ENCODE data around the gene TLCD4. TPM values are rescaled to one million over a fixed set of nuclear protein-coding genes. Genes with fewer than 3 reads are reported as not detected.
A peak's percentile ranks its signal among the peaks of the same experiment; 100 is the strongest.

TLCD4 gene
- total RNA-seq, 1 experiment from 2014 or later, result not detected

DNA sequence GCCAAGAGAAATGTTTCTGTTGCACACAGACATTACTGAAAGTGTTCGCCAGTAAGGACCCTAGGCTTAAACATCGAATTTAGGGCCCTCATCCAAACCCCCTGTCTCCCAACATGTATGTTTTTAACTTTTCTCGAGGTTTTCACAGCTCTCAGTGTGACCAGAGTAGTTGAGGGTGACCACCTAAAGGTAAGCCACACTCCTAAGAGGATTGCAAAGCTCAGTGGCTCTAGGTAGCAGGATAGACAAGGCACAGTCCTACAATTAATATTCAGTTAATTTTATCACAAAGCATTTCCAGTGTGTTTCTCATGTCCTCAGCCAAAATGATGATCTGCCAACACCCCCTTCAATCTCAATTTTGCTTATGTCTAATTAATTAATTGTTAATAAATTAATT is 43.7 kb upstream of the TLCD4 start:
- Histone ChIP-seq H3K27ac (ENCODE audit: low read length) (peak overlapping the region; percentile 42; the same call in 1 of the 2 replicates), H3K9me3 (ENCODE audit: low read length) (no peaks in the 10 kb centered on the region), H3K9me2 (replicated peaks; ENCODE audit: insufficient read depth, low read length) (no peaks in the 10 kb centered on the region), H3K4me3 (ENCODE audit: low read length) (peak overlapping the region; percentile 77), H3K27me3 (ENCODE audit: low read length) (no peaks in the 10 kb centered on the region), H3K36me3 (ENCODE audit: insufficient read depth, low read length) (no peaks in the 10 kb centered on the region), H3K4me2 (ENCODE audit: low read depth, low read length, poor library complexity, severe bottlenecking) (peak overlapping the region; percentile 87), H3K9ac (ENCODE audit: low read length) (peak overlapping the region; percentile 78), H4K20me1 (ENCODE audit: insufficient read depth, low read depth, low read length) (no peaks in the 10 kb centered on the region), H2AFZ (ENCODE audit: low read length) (peak overlapping the region; percentile 79), H3K4me1 (ENCODE audit: low read length) (peaks cover 16% of the 10 kb centered on the region), H3K79me2 (ENCODE audit: low read length) (peaks cover 13% of the 10 kb centered on the region)
- DNase-seq, result no peak

DNA sequence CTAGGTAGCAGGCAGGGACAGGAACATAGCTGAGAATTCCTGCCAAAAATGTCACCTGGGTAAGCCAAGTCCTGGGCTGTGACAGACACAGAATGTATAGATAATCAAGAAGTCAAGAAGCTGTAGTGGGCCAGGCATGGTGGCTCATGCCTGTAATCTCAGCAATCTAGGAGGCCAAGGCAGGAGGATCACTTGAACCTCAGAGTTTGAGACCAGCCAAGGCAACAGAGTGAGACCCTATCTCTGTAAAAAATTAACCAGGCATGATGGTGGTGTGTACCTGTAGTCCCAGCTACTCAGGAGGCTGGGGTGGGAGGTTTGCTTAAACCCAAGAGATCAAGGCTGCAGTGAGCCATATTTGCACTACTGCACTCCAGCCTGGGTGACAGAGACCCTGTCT is 41.1 kb upstream of the TLCD4 start:
- no peak for DNase-seq
- H3K4me1 ChIP-seq (ENCODE audit: low read length), result peaks cover 16% of the 10 kb centered on the region
- no peaks in the 10 kb centered on the region for H3K27me3 ChIP-seq (ENCODE audit: low read length)
- no peaks in the 10 kb centered on the region for H3K36me3 ChIP-seq (ENCODE audit: insufficient read depth, low read length)
- no peak overlapping the region for H3K9ac ChIP-seq (ENCODE audit: low read length)
- no peak overlapping the region for H3K27ac ChIP-seq (ENCODE audit: low read length)
- H3K79me2 ChIP-seq (ENCODE audit: low read length), result peaks cover 13% of the 10 kb centered on the region
- no peaks in the 10 kb centered on the region for H3K9me3 ChIP-seq (ENCODE audit: low read length)
- H2AFZ ChIP-seq (ENCODE audit: low read length), result no peak overlapping the region
- H3K4me3 ChIP-seq (ENCODE audit: low read length), result no peak overlapping the region
- no peak overlapping the region for H3K4me2 ChIP-seq (ENCODE audit: low read depth, low read length, poor library complexity, severe bottlenecking)
- no peaks in the 10 kb centered on the region for H4K20me1 ChIP-seq (ENCODE audit: insufficient read depth, low read depth, low read length)
- no peaks in the 10 kb centered on the region for H3K9me2 ChIP-seq (replicated peaks; ENCODE audit: insufficient read depth, low read length)

DNA sequence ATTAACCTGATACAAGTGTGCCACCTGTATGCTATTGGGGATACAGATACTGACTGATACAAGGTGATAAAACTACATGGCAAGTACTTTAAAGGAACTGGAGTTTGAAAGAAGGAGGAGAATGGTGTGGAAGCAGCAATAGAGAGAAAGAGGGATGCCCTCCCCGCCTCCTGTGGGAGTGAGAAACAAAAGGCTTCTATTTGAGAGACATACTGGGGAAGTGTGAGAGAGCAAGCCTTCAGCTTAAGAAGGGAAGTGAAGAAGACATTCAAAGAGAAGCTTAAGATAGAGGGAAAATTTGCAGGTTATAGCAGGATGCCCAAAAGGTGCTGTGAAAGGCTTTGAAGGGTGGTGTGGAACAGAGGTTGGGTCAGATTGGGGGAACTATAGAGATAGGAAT is 36.7 kb upstream of the TLCD4 start:
- H3K27me3 ChIP-seq (ENCODE audit: low read length), result no peaks in the 10 kb centered on the region
- no peaks in the 10 kb centered on the region for H3K9me2 ChIP-seq (replicated peaks; ENCODE audit: insufficient read depth, low read length)
- no peaks in the 10 kb centered on the region for H3K4me1 ChIP-seq (ENCODE audit: low read length)
- DNase-seq, result no peak
- H3K27ac ChIP-seq (ENCODE audit: low read length), result no peak overlapping the region
- H4K20me1 ChIP-seq (ENCODE audit: insufficient read depth, low read depth, low read length), result no peaks in the 10 kb centered on the region
- H3K9ac ChIP-seq (ENCODE audit: low read length), result no peak overlapping the region
- H3K4me2 ChIP-seq (ENCODE audit: low read depth, low read length, poor library complexity, severe bottlenecking), result no peak overlapping the region
- H3K4me3 ChIP-seq (ENCODE audit: low read length), result no peak overlapping the region
- H3K36me3 ChIP-seq (ENCODE audit: insufficient read depth, low read length), result no peaks in the 10 kb centered on the region
- H3K9me3 ChIP-seq (ENCODE audit: low read length), result no peaks in the 10 kb centered on the region
- H3K79me2 ChIP-seq (ENCODE audit: low read length), result no peaks in the 10 kb centered on the region
- no peak overlapping the region for H2AFZ ChIP-seq (ENCODE audit: low read length)

DNA sequence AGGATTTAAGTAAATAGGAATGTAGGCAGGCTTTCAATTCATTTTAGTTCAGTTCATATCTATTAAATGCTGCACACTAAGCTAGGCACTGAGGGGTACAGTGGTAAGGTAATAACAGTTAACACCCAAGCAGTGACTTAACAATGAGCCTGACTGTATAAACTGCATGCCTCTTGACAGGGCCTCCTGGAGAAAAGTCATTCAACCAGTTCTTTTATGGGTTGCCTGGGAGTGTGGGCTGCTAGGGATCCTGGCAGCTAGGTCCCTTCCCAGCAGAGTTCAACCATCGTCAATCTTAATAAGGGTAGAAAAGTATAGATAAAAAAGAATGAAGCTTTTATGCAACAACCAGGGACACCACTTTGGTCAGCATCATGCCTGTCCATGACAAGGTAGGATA is 36.3 kb upstream of the TLCD4 start:
- Histone ChIP-seq H3K27ac (ENCODE audit: low read length) (no peak overlapping the region), H3K79me2 (ENCODE audit: low read length) (no peaks in the 10 kb centered on the region), H3K36me3 (ENCODE audit: insufficient read depth, low read length) (no peaks in the 10 kb centered on the region), H3K4me1 (ENCODE audit: low read length) (no peaks in the 10 kb centered on the region), H3K27me3 (ENCODE audit: low read length) (no peaks in the 10 kb centered on the region), H3K9me3 (ENCODE audit: low read length) (no peaks in the 10 kb centered on the region), H3K4me3 (ENCODE audit: low read length) (no peak overlapping the region), H4K20me1 (ENCODE audit: insufficient read depth, low read depth, low read length) (no peaks in the 10 kb centered on the region), H3K4me2 (ENCODE audit: low read depth, low read length, poor library complexity, severe bottlenecking) (no peak overlapping the region), H2AFZ (ENCODE audit: low read length) (no peak overlapping the region), H3K9me2 (replicated peaks; ENCODE audit: insufficient read depth, low read length) (no peaks in the 10 kb centered on the region), H3K9ac (ENCODE audit: low read length) (no peak overlapping the region)
- no peak for DNase-seq

DNA sequence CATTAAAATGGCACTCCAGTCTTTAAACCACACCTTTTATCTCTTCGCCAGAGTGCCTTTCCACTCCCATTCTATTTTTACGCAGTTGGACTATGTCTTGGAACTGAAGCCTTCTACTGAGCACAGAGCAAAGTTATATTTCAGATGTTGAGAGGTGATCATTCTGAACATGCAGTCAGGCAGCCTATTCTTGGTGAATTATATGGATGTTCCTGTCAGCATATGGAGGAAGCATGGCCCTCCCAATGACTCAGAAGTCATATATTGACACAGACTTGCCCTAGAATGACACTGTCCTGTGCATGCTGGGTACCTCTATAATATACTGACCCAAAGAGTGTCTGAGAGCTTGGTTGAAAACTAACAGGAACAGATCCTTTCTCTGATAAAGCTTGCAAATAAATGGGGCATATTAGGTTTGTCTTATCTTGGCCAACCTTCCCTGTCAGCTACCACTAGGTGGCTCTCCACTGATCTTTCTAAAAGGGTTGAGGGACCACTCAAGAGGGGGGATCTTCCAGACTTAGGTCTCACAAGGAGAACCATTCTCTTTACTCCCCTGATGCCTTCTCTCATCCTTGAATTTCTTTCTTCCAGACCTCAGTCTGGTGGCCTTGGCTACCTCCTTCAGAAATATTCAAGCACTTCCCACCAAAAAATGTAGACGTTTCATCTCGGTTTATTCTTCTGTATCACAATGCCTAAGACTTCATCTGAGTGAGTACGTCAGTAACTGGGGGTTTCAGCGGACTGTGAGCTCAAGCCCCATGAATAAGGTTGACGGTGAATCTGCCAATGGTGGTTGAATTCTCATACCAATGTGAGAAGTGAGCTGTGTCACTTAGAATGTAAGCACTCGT is 32.6 kb upstream of the TLCD4 start:
- Histone ChIP-seq H3K4me3 (ENCODE audit: low read length) (no peak overlapping the region), H3K4me2 (ENCODE audit: low read depth, low read length, poor library complexity, severe bottlenecking) (no peak overlapping the region), H3K4me1 (ENCODE audit: low read length) (no peaks in the 10 kb centered on the region), H4K20me1 (ENCODE audit: insufficient read depth, low read depth, low read length) (no peaks in the 10 kb centered on the region), H3K27me3 (ENCODE audit: low read length) (no peaks in the 10 kb centered on the region), H3K27ac (ENCODE audit: low read length) (no peak overlapping the region), H3K9me2 (replicated peaks; ENCODE audit: insufficient read depth, low read length) (no peaks in the 10 kb centered on the region), H3K36me3 (ENCODE audit: insufficient read depth, low read length) (no peaks in the 10 kb centered on the region), H3K9ac (ENCODE audit: low read length) (no peak overlapping the region), H2AFZ (ENCODE audit: low read length) (no peak overlapping the region), H3K79me2 (ENCODE audit: low read length) (no peaks in the 10 kb centered on the region), H3K9me3 (ENCODE audit: low read length) (no peaks in the 10 kb centered on the region)
- DNase-seq, result peak; percentile 71

DNA sequence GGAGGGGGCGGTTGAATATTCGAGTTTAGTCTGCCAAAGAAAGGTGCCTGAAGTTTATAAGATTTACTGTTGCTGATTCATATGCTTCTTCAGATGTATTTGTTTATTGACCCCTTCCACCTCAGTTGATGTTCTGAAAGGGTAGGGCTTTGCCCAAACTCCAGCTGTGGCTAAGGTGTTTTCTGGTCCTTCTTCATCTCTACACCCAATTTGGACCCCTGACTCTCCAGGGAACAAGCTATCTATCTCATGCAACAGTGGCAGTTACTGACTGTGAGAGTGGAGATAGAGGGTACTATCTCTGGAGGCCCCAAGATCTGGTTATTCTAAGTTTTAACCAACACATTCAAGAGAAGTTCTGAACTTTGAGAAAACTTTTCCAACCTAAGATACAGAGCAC is 31.8 kb upstream of the TLCD4 start:
- H3K9ac ChIP-seq (ENCODE audit: low read length), result no peak overlapping the region
- H2AFZ ChIP-seq (ENCODE audit: low read length), result no peak overlapping the region

DNA sequence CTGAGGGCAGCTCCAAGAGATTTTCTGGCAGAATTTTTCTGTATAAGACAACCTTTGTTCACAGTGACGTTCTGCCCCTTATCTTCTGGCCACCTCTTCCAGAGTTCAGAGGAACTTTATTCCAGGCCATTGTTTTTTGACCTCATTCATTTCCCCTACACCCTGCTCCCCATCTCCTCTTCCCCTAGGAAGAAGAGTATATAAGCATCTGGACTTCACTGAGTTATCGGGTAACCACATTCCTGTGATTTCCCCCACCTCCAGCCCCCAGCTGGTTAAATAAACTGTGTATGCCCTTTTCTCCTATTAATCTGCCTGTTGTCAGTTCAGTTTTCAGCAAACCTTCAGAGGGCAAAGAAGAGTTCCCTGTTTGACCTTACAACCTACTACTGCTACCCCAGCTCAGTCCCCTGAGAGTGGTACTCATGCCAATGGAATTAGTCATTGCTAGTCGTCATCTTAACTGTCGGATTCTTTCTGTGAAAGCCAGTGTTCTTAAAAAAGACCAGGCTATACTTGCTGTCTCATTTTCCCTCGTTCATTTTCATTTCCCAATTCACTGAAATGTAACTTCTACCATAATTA is 30.1 kb upstream of the TLCD4 start:
- H3K4me3 ChIP-seq (ENCODE audit: low read length), result no peak overlapping the region
- no peak overlapping the region for H3K9ac ChIP-seq (ENCODE audit: low read length)
- no peak for DNase-seq
- no peak overlapping the region for H3K27ac ChIP-seq (ENCODE audit: low read length)
- H4K20me1 ChIP-seq (ENCODE audit: insufficient read depth, low read depth, low read length), result no peaks in the 10 kb centered on the region
- H3K27me3 ChIP-seq (ENCODE audit: low read length), result no peaks in the 10 kb centered on the region
- H2AFZ ChIP-seq (ENCODE audit: low read length), result no peak overlapping the region
- no peaks in the 10 kb centered on the region for H3K9me2 ChIP-seq (replicated peaks; ENCODE audit: insufficient read depth, low read length)
- no peaks in the 10 kb centered on the region for H3K4me1 ChIP-seq (ENCODE audit: low read length)
- H3K79me2 ChIP-seq (ENCODE audit: low read length), result no peaks in the 10 kb centered on the region
- no peak overlapping the region for H3K4me2 ChIP-seq (ENCODE audit: low read depth, low read length, poor library complexity, severe bottlenecking)
- H3K36me3 ChIP-seq (ENCODE audit: insufficient read depth, low read length), result no peaks in the 10 kb centered on the region
- H3K9me3 ChIP-seq (ENCODE audit: low read length), result no peaks in the 10 kb centered on the region

More for the DNA sequence above, 31.8 kb upstream of the TLCD4 start:
- no peaks in the 10 kb centered on the region for H4K20me1 ChIP-seq (ENCODE audit: insufficient read depth, low read depth, low read length)
- H3K27me3 ChIP-seq (ENCODE audit: low read length), result no peaks in the 10 kb centered on the region
- no peaks in the 10 kb centered on the region for H3K79me2 ChIP-seq (ENCODE audit: low read length)
- DNase-seq, result no peak
- no peaks in the 10 kb centered on the region for H3K4me1 ChIP-seq (ENCODE audit: low read length)
- H3K36me3 ChIP-seq (ENCODE audit: insufficient read depth, low read length), result no peaks in the 10 kb centered on the region
- no peak overlapping the region for H3K4me2 ChIP-seq (ENCODE audit: low read depth, low read length, poor library complexity, severe bottlenecking)
- no peaks in the 10 kb centered on the region for H3K9me2 ChIP-seq (replicated peaks; ENCODE audit: insufficient read depth, low read length)
- H3K4me3 ChIP-seq (ENCODE audit: low read length), result no peak overlapping the region
- no peaks in the 10 kb centered on the region for H3K9me3 ChIP-seq (ENCODE audit: low read length)
- no peak overlapping the region for H3K27ac ChIP-seq (ENCODE audit: low read length)

DNA sequence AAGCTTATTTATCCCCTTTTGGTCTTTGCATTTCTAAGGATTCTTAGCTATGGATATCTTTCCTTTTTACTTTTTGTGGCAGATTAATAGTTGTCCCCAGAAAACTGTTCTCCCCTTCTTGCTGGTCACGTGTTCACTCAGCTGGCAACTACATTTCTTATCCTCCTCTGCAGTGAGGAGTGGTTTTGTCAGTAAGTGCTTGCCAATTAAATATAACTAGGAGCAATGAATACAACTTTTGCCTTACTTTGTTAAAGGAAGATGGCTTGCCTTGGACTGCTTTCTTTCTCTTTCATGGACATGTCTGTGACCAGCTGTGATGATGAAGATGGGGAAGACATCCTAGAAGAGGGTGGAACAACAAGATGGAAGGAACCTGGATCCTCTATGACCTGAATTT is 28.9 kb upstream of the TLCD4 start:
- Histone ChIP-seq H3K9ac (ENCODE audit: low read length) (no peak overlapping the region), H3K27me3 (ENCODE audit: low read length) (no peaks in the 10 kb centered on the region), H4K20me1 (ENCODE audit: insufficient read depth, low read depth, low read length) (no peaks in the 10 kb centered on the region), H3K36me3 (ENCODE audit: insufficient read depth, low read length) (no peaks in the 10 kb centered on the region), H2AFZ (ENCODE audit: low read length) (no peak overlapping the region), H3K4me1 (ENCODE audit: low read length) (no peaks in the 10 kb centered on the region), H3K4me2 (ENCODE audit: low read depth, low read length, poor library complexity, severe bottlenecking) (no peak overlapping the region), H3K9me2 (replicated peaks; ENCODE audit: insufficient read depth, low read length) (no peaks in the 10 kb centered on the region), H3K9me3 (ENCODE audit: low read length) (no peaks in the 10 kb centered on the region), H3K79me2 (ENCODE audit: low read length) (no peaks in the 10 kb centered on the region), H3K4me3 (ENCODE audit: low read length) (no peak overlapping the region), H3K27ac (ENCODE audit: low read length) (no peak overlapping the region)
- no peak for DNase-seq
